Fibroblast of lung (primary cell): ENCODE data around the gene CDO1. TPM values are rescaled to one million over a fixed set of nuclear protein-coding genes. Genes with fewer than 3 reads are reported as not detected.

ENCODE experiments used
- DNase-seq, 2 donors: peaks; one replicate each; pipeline versions ENCODE4 v3.0.0 to v3.0.0-alpha.2; 2010; ENCODE audit warnings: low read depth in 2 of 2
- H2AFZ ChIP-seq: 2 replicates; pipeline ENCODE4 v1.5.1; 2012; ENCODE audit warnings: low read length, control low read depth, inconsistent platforms
- H3K27ac ChIP-seq: 2 replicates; pipeline ENCODE4 v1.5.1; 2011; ENCODE audit warnings: low read length, control low read depth; ENCODE audit not compliant: insufficient read depth
- H3K27me3 ChIP-seq: 2 replicates; pipeline ENCODE4 v1.5.1; 2011; ENCODE audit warnings: mild to moderate bottlenecking, low read length; ENCODE audit not compliant: control insufficient read depth, insufficient read depth
- H3K36me3 ChIP-seq: 2 replicates; pipeline ENCODE4 v1.5.1; 2011; ENCODE audit warnings: low read length; ENCODE audit not compliant: control insufficient read depth, insufficient read depth
- H3K4me1 ChIP-seq: 2 replicates; pipeline ENCODE4 v1.5.1; 2011; ENCODE audit warnings: low read length; ENCODE audit not compliant: control insufficient read depth, insufficient read depth; ENCODE audit errors: extremely low read depth
- H3K4me2 ChIP-seq: 2 replicates; pipeline ENCODE4 v1.5.1; 2011; ENCODE audit warnings: low read length, control low read depth; ENCODE audit not compliant: insufficient read depth; ENCODE audit errors: extremely low read depth
- H3K4me3 ChIP-seq, 4 experiments: fragments of 200-600 bp in 1 of 4; sonication (generic) in 1 of 4; replicated peaks in 1 of 4; 2 replicates each; pipeline ENCODE4 v1.5.1; 2011 to 2016; ENCODE audit warnings: low read length in 4 of 4, low read depth in 3 of 4, mild to moderate bottlenecking in 3 of 4, control low read depth in 2 of 4, inconsistent platforms in 1 of 4, mixed read lengths in 1 of 4; ENCODE audit not compliant: insufficient read depth in 1 of 4; ENCODE audit errors: control extremely low read depth in 1 of 4
- H3K79me2 ChIP-seq: 2 replicates; pipeline ENCODE4 v1.5.1; 2012; ENCODE audit warnings: mild to moderate bottlenecking, low read length, inconsistent platforms; ENCODE audit not compliant: control insufficient read depth, insufficient read depth
- H3K9ac ChIP-seq: 2 replicates; pipeline ENCODE4 v1.5.1; 2011; ENCODE audit warnings: mild to moderate bottlenecking, low read length, control low read depth; ENCODE audit not compliant: insufficient read depth
- H3K9me3 ChIP-seq: 2 replicates; pipeline ENCODE4 v1.5.1; 2012; ENCODE audit warnings: low read depth, low read length; ENCODE audit not compliant: control insufficient read depth, insufficient read depth
- H4K20me1 ChIP-seq: 2 replicates; pipeline ENCODE4 v1.5.1; 2011; ENCODE audit warnings: low read length; ENCODE audit not compliant: control insufficient read depth, insufficient read depth; ENCODE audit errors: extremely low read depth
- EZH2 ChIP-seq: IDR thresholded peaks from 2 replicates; pipeline ENCODE4 v1.5.1; 2012; ENCODE audit warnings: low read length, control low read depth, mild to moderate bottlenecking; ENCODE audit errors: missing control alignments
- polyA plus RNA-seq, 2 donors: library from polyadenylated mRNA; depleted of rRNA in 1 of 2; stranded (reverse) in 1 of 2; unstranded in 1 of 2; fragments of >200 nt; gene quantifications; 2 replicates each; pipeline ENCODE4 v1.2.1, GENCODE V29; 2011 to 2012; ENCODE audit warnings: missing spikeins in 1 of 2
- total RNA-seq: library from RNA; depleted of rRNA; stranded (reverse); fragments of >200 nt; gene quantifications from 2 replicates; pipeline ENCODE4 v1.2.1, GENCODE V29; 2014
- TF ChIP-seq, protein P1 (sequence below), 2 donors: IDR thresholded peaks in 1 of 2; conservative IDR thresholded peaks in 1 of 2; 1 replicate in 1 of 2; 2 replicates in 1 of 2; pipeline ENCODE4 v1.5.1; 2011 to 2012; ENCODE audit warnings: low read length in 2 of 2, control low read depth in 1 of 2, inconsistent platforms in 1 of 2, low read depth in 1 of 2, mild to moderate bottlenecking in 1 of 2

CDO1 gene
- total and polyA plus RNA-seq, 2 donors (not counting 1 experiment from before 2014, with no cell fraction given): 0.85 to 6.9 TPM

DNA sequence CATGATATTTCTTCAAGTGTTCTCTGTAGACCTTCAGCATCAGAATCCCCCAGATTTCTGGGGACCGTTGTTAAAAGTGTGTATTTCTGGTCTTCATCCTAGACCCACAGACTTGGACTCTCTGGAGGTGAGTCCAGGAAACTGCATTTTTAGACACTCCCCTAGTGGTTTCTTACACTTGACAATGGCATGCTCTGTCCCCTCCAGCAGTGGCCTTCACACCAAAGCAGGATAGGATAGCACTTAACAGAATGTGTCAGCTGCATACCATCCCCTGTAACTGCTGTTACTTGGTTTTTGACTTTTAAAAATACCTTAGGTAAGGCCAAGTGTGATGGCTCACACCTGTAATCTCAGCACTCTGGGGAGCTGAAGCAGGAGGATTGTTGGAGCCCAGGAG is 20.8 kb downstream of the CDO1 start:
- Histone ChIP-seq H3K36me3 (no peaks in the 10 kb centered on the region), H4K20me1 (no peaks in the 10 kb centered on the region), H3K9me3 (no peaks in the 10 kb centered on the region), H3K79me2 (no peaks in the 10 kb centered on the region), H3K27me3 (no peaks in the 10 kb centered on the region), H3K27ac (no peak overlapping the region), H3K4me1 (no peaks in the 10 kb centered on the region), H3K9ac (no peak overlapping the region), H2AFZ (no peak overlapping the region), H3K4me2 (no peak overlapping the region), H3K4me3 (no peak overlapping the region)
- no peak for DNase-seq
- no peak for TF ChIP-seq EZH2
- TF ChIP-seq, protein P1, sequence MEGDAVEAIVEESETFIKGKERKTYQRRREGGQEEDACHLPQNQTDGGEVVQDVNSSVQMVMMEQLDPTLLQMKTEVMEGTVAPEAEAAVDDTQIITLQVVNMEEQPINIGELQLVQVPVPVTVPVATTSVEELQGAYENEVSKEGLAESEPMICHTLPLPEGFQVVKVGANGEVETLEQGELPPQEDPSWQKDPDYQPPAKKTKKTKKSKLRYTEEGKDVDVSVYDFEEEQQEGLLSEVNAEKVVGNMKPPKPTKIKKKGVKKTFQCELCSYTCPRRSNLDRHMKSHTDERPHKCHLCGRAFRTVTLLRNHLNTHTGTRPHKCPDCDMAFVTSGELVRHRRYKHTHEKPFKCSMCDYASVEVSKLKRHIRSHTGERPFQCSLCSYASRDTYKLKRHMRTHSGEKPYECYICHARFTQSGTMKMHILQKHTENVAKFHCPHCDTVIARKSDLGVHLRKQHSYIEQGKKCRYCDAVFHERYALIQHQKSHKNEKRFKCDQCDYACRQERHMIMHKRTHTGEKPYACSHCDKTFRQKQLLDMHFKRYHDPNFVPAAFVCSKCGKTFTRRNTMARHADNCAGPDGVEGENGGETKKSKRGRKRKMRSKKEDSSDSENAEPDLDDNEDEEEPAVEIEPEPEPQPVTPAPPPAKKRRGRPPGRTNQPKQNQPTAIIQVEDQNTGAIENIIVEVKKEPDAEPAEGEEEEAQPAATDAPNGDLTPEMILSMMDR (conservative IDR thresholded peaks at IDR 0.05 in 1 of 2, IDR thresholded peaks at IDR 0.05 in 1 of 2; ENCODE audit: low read depth in 1 of 2, low read length in 2 of 2): no peak

DNA sequence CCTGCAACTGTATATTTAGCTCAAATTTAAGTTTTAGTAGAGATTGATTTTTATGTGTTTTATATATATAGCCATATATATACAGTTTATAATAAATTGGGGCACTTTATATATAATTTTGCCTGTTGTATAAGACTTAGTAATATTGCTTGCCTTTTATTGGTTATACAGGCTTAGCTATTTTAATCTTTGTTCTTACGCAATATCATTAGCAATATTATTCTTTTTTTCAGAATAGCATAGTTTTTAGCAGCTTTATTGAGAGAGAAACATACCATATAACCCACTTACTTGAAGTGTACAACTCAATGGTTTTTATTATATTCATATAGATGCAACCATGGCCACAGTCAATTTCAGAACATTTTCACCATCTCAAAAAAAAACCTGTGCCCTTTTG is 28.0 kb downstream of the CDO1 start:
- Histone ChIP-seq H3K9me3 (no peaks in the 10 kb centered on the region), H4K20me1 (no peaks in the 10 kb centered on the region), H3K4me1 (no peaks in the 10 kb centered on the region), H3K9ac (no peak overlapping the region), H3K4me3 (no peak overlapping the region), H3K27me3 (no peaks in the 10 kb centered on the region), H3K36me3 (no peaks in the 10 kb centered on the region), H2AFZ (no peak overlapping the region), H3K4me2 (no peak overlapping the region), H3K27ac (no peak overlapping the region), H3K79me2 (no peaks in the 10 kb centered on the region)
- TF ChIP-seq, protein P1 (conservative IDR thresholded peaks at IDR 0.05 in 1 of 2, IDR thresholded peaks at IDR 0.05 in 1 of 2; ENCODE audit: low read depth in 1 of 2, low read length in 2 of 2): no peak
- no peak for TF ChIP-seq EZH2
- no peak for DNase-seq

DNA sequence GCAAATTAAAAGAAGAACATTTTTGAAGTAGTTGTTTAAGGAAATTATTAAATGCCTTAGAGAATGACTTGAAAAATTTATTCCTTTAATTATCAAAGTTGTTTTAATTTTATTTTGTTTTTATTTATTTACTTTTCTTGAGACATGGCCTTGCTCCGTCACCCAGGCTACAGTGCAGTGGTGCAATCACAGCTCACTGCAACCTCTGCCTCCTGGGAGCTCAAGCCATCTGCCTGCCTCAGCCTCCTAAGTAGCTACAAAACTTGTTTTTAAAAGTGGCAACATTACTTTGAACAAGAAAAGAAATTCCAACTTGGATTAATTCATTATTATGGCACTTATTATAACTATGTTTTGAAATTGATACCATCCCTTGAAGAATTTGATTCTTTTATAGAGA is 29.0 kb downstream of the CDO1 start:
- Histone ChIP-seq H3K4me3 (no peak overlapping the region), H4K20me1 (no peaks in the 10 kb centered on the region), H3K36me3 (no peaks in the 10 kb centered on the region), H3K27me3 (no peaks in the 10 kb centered on the region), H3K9ac (no peak overlapping the region), H3K27ac (no peak overlapping the region), H3K9me3 (no peaks in the 10 kb centered on the region), H3K79me2 (no peaks in the 10 kb centered on the region), H3K4me1 (no peaks in the 10 kb centered on the region), H3K4me2 (no peak overlapping the region), H2AFZ (no peak overlapping the region)
- TF ChIP-seq EZH2: no peak
- TF ChIP-seq, protein P1 (conservative IDR thresholded peaks at IDR 0.05 in 1 of 2, IDR thresholded peaks at IDR 0.05 in 1 of 2; ENCODE audit: low read depth in 1 of 2, low read length in 2 of 2): no peak
- DNase-seq: no peak
